Upper lobe of right lung (tissue), 1 donor: Measurements from ENCODE around the gene CELF5. TPM values are rescaled to one million over a fixed set of nuclear protein-coding genes. Genes with fewer than 3 reads are reported as not detected.

Experiments
- ATAC-seq: fragments of 200-7000 bp; cut with Tn5 transposase; one replicate; pipeline ENCODE4 v1.9.1; 2020; ENCODE audit warnings: mild to moderate bottlenecking, moderate library complexity
- DNase-seq: peaks from one replicate; pipeline ENCODE4 v3.0.0-alpha.2; 2020
- H3K27ac ChIP-seq: fragments of 200-600 bp; one replicate; pipeline ENCODE4 v1.8.0; 2022
- H3K27me3 ChIP-seq: fragments of 200-600 bp; one replicate; pipeline ENCODE4 v1.8.0; 2022; ENCODE audit warnings: mild to moderate bottlenecking
- H3K36me3 ChIP-seq: fragments of 200-600 bp; one replicate; pipeline ENCODE4 v1.8.0; 2022
- H3K4me1 ChIP-seq: fragments of 200-600 bp; one replicate; pipeline ENCODE4 v1.8.0; 2022
- H3K4me3 ChIP-seq: fragments of 200-600 bp; one replicate; pipeline ENCODE4 v1.8.0; 2022; ENCODE audit warnings: mild to moderate bottlenecking
- H3K9me3 ChIP-seq: fragments of 200-600 bp; one replicate; pipeline ENCODE4 v1.8.0; 2022
- intact Hi-C: fragments of 100-400 bp; cut with DNase I; formaldehyde crosslinking; loops from one replicate; pipeline ENCODE4 v1.11.0; 2022
- total RNA-seq: library from RNA; stranded (reverse); fragmentation: NEBNext Ultra II Directional; extraction: Animal tissue kit (Norgen Biotek cat#: 25700); gene quantifications from one replicate; pipeline ENCODE4 v1.2.1, GENCODE V29; 2021
- TF ChIP-seq, protein P1 (sequence below): fragments of 200-600 bp; IDR thresholded peaks from one replicate; pipeline ENCODE4 v1.8.0; 2022; ENCODE audit warnings: antibody characterized with exemption
- donor health status: DM: no; HTN: yes; CAD: no; lungs with severe emphysema.

CELF5 gene
- total RNA-seq, 1 donor from 2014 or later, result not detected

DNA sequence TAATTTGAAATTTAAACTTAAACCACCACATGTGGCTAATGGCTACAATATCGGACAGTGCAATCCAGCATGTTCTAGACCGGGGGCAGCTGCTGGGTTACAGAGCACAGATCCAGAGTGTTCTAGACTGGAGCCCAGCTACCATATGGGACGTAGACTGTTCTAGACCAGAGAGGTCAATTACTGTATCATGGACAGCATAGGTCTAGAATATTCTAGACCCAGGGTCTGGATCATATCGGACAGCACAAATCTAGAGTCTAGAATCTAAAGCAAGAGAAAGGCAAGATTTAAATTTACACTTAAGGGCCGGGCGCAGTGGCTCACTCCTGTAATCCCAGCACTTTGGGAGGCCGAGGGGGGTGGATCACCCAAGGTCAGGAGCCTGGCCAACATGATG lies 37.9 kb downstream of the CELF5 start:
- intact Hi-C loops, result no loop called here
- Histone ChIP-seq H3K4me3 (no peak overlapping the region), H3K27me3 (no peaks in the 10 kb centered on the region), H3K4me1 (no peaks in the 10 kb centered on the region), H3K27ac (no peak overlapping the region), H3K36me3 (no peaks in the 10 kb centered on the region), H3K9me3 (no peaks in the 10 kb centered on the region)
- TF ChIP-seq, protein P1, sequence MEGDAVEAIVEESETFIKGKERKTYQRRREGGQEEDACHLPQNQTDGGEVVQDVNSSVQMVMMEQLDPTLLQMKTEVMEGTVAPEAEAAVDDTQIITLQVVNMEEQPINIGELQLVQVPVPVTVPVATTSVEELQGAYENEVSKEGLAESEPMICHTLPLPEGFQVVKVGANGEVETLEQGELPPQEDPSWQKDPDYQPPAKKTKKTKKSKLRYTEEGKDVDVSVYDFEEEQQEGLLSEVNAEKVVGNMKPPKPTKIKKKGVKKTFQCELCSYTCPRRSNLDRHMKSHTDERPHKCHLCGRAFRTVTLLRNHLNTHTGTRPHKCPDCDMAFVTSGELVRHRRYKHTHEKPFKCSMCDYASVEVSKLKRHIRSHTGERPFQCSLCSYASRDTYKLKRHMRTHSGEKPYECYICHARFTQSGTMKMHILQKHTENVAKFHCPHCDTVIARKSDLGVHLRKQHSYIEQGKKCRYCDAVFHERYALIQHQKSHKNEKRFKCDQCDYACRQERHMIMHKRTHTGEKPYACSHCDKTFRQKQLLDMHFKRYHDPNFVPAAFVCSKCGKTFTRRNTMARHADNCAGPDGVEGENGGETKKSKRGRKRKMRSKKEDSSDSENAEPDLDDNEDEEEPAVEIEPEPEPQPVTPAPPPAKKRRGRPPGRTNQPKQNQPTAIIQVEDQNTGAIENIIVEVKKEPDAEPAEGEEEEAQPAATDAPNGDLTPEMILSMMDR, result no peak
- ATAC-seq (no peak), DNase-seq (no peak)

DNA sequence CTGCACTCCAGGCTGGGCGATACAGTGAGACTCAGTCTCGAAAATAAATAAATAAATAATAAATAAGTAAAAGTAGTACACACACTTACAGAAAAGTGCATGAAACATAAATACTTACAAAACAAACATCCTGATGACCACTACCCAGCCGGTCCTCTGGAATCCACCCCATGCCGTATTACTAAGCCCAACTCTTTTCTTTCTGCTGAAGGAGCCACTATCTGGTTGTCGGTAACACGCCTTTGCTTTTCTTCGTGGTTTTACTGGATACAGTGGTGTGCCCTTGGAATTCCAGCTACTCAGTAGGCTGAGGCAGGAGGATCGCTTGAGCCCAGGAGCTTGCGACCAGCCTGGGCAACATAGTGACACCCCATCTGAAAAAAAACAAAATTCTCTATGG lies 39.4 kb downstream of the CELF5 start:
- Histone ChIP-seq H3K9me3 (no peaks in the 10 kb centered on the region), H3K27me3 (peaks cover under 1% of the 10 kb centered on the region), H3K4me3 (no peak overlapping the region), H3K4me1 (no peaks in the 10 kb centered on the region), H3K27ac (no peak overlapping the region), H3K36me3 (no peaks in the 10 kb centered on the region)
- ATAC-seq (no peak), DNase-seq (no peak)
- TF ChIP-seq, protein P1, result no peak
- intact Hi-C loops, result no loop called here

DNA sequence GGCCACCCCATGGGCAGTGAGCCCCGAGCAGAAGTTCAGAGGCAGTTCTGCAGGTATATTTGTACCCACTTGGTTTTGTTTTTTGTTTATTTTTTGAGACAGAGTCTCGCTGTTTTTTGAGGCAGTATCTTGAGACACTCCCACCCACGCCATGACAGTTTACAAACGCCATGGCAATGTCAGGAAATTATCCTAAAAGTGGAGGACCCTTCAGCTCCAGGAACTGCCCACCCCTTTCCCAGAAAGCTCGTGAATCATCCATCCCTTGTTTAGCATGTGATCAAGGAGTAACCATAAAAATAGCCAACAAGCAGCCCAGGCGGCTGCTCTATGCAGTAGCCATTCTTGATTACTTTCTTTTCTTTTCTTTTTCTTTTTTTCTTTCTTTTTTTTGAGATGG lies 41.0 kb downstream of the CELF5 start:
- peaks cover 16% of the 10 kb centered on the region for H3K27me3 ChIP-seq
- ATAC-seq (no peak), DNase-seq (no peak)
- H3K27ac ChIP-seq, result no peak overlapping the region
- TF ChIP-seq, protein P1, result no peak
- no peaks in the 10 kb centered on the region for H3K9me3 ChIP-seq
- H3K36me3 ChIP-seq, result no peaks in the 10 kb centered on the region
- no peaks in the 10 kb centered on the region for H3K4me1 ChIP-seq
- no peak overlapping the region for H3K4me3 ChIP-seq
- intact Hi-C loops, result no loop called here

DNA sequence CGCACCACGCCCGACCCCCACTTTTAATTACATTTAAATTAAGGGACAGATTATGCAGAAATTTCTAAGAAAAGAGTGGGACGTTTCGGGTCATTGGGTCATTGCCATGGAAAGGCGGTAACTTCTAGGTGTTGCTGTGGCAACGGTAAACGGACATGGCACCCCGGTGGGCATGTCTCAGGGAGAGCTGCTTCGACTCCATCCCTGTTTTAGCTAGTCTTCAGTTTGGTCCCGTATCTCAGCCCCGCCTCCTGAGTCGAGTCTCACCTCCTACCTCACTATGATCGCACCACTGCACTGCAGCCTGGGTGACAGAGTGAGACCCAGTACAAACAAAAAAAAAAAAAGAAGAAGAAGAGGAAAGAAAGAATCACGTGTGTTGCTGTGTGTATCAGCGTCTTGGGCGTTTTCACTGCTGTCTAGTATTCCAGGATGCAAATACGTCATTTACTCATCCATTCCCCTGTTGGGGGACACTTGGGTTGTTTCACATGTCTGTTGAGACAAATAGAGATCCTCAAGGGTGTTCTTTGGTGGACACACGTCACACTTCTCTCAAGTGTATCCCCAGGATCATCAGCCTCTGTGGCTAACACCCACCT lies 41.7 kb downstream of the CELF5 start:
- intact Hi-C loops, result no loop called here
- Histone ChIP-seq H3K27ac (no peak overlapping the region), H3K9me3 (no peaks in the 10 kb centered on the region), H3K36me3 (no peaks in the 10 kb centered on the region), H3K4me3 (no peak overlapping the region), H3K27me3 (peaks cover 23% of the 10 kb centered on the region), H3K4me1 (no peaks in the 10 kb centered on the region)
- ATAC-seq (no peak), DNase-seq (no peak)
- TF ChIP-seq, protein P1, result no peak

DNA sequence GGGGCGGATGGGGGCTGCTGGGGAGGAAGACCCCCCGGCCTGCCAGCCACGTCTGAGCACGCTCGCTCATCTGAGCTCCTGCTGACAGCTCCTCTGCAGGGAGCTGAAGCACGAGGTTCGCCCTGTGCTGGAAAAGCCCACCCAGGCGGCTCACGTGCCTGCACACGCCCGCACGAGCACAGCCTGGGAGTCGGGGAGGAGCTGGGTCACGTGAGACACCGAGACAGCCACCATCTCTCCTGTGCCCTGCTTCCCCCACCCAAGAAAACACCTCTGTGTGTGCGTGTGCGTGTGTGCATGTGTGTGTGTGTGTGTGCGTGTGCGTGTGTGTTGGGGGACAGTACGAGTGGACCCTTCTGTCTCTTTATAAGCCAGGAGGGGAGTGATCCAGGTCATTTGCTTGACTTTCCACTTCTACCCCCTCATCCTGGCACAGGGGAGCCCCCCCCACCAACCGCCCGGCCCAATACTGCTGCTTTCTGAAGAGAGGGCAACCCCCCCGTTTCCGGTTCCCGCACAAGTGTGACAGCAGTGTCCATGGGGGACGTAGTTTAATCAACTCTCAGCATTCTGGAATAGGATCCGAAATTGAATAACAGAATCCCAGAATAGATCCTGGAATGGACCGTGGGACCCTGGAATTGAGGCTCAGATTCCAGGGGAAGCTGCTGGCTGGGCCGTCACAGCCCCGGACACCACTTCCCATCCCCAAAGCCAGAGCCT lies 42.5 kb downstream of the CELF5 start:
- H3K27ac ChIP-seq, result no peak overlapping the region
- no peak for ATAC-seq
- TF ChIP-seq, protein P1, result no peak

More for the DNA sequence above, 42.5 kb downstream of the CELF5 start:
- H3K9me3 ChIP-seq, result no peaks in the 10 kb centered on the region
- no peak overlapping the region for H3K4me3 ChIP-seq
- intact Hi-C loops, result no loop called here
- H3K4me1 ChIP-seq, result no peaks in the 10 kb centered on the region
- no peaks in the 10 kb centered on the region for H3K36me3 ChIP-seq
- H3K27me3 ChIP-seq, result peaks cover 31% of the 10 kb centered on the region
- no peak for DNase-seq
